Measurements from ENCODE around the gene CD24. TPM values are rescaled to one million over a fixed set of nuclear protein-coding genes. Genes with fewer than 3 reads are reported as not detected.

Gene CD24
- total and polyA plus RNA-seq, 4 donors: 110 to 402 (median 326) TPM

- no peak for DNase-seq (ENCODE audit: low read depth in 4 of 6, low spot score in 6 of 6)
- no peak overlapping the region for H3K4me3 ChIP-seq (ENCODE audit: low read depth, low read length)
- no peak overlapping the region for H3K27ac ChIP-seq (ENCODE audit: low read depth, low read length)
- H3K9me3 ChIP-seq (ENCODE audit: control insufficient read depth, insufficient read depth, low read length): no peaks in the 10 kb centered on the region
- no peaks in the 10 kb centered on the region for H3K4me1 ChIP-seq (ENCODE audit: control insufficient read depth, insufficient read depth, low read length)
- no peaks in the 10 kb centered on the region for H3K36me3 ChIP-seq (ENCODE audit: control insufficient read depth, insufficient read depth, low read length)
- WGBS (ENCODE audit: insufficient coverage): no CpG with 5 or more reads among the region's 3 CpGs
- H3K27me3 ChIP-seq (ENCODE audit: control insufficient read depth, insufficient read depth, low read length): no peaks in the 10 kb centered on the region
Observed at GRCh38 chr6:106988664-106989063, 14.1 kb upstream of the CD24 start.

DNA sequence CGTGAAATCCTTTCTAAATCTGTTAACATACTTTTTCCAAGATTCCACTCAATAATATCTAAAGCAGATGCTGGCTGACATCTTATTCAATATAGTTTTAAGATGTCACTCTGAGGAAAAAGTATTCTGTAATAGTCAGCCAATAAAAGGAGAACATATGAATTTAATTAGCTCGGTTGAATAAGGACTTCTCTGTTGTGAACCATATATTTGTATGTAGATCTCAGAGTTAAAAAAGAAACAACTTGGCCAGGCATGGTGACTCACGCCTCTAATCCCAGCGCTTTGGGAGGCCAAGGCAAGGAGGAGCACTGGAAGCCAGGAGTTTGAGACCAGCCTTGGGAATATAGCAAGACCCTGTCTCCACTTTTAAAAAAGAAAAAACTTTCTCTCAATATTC is 7.4 kb upstream of the CD24 start:
- WGBS (ENCODE audit: insufficient coverage): 45% methylated on average over 1 of the region's 4 CpGs
- DNase-seq (ENCODE audit: low read depth in 4 of 6, low spot score in 6 of 6): no peak
- no peaks in the 10 kb centered on the region for H3K4me1 ChIP-seq (ENCODE audit: control insufficient read depth, insufficient read depth, low read length)
- H3K9me3 ChIP-seq (ENCODE audit: control insufficient read depth, insufficient read depth, low read length): no peaks in the 10 kb centered on the region
- no peaks in the 10 kb centered on the region for H3K36me3 ChIP-seq (ENCODE audit: control insufficient read depth, insufficient read depth, low read length)
- no peak overlapping the region for H3K27ac ChIP-seq (ENCODE audit: low read depth, low read length)
- H3K27me3 ChIP-seq (ENCODE audit: control insufficient read depth, insufficient read depth, low read length): no peaks in the 10 kb centered on the region
- H3K4me3 ChIP-seq (ENCODE audit: low read depth, low read length): no peak overlapping the region

DNA sequence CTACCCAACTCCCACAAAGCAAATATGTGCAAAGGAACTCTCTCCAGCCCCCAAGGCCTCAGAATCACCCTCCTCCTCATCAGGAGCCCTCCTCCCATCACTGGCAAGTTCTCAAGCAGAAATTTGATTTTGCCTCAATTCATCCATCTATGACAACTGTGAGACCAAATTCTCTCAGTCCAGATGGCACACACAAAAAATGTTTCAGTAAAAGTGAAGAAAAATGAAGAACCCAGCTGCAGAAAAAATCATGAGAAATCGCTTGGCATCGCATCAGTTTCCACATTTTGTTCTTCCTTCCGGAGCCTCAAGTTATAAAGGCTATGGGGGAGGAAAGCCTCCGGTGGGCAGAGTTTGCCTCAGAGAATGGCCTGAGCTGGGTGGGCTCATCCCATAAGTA is 6.4 kb upstream of the CD24 start:
- WGBS (ENCODE audit: insufficient coverage): 94% methylated on average over 3 of the region's 4 CpGs
- H3K4me3 ChIP-seq (ENCODE audit: low read depth, low read length): no peak overlapping the region
- H3K36me3 ChIP-seq (ENCODE audit: control insufficient read depth, insufficient read depth, low read length): no peaks in the 10 kb centered on the region
- peak in 1 of 6 donors; percentile 81 for DNase-seq (ENCODE audit: low read depth in 4 of 6, low spot score in 6 of 6)
- H3K9me3 ChIP-seq (ENCODE audit: control insufficient read depth, insufficient read depth, low read length): no peaks in the 10 kb centered on the region
- peaks cover 3% of the 10 kb centered on the region for H3K27me3 ChIP-seq (ENCODE audit: control insufficient read depth, insufficient read depth, low read length)
- H3K27ac ChIP-seq (ENCODE audit: low read depth, low read length): no peak overlapping the region
- H3K4me1 ChIP-seq (ENCODE audit: control insufficient read depth, insufficient read depth, low read length): no peaks in the 10 kb centered on the region

DNA sequence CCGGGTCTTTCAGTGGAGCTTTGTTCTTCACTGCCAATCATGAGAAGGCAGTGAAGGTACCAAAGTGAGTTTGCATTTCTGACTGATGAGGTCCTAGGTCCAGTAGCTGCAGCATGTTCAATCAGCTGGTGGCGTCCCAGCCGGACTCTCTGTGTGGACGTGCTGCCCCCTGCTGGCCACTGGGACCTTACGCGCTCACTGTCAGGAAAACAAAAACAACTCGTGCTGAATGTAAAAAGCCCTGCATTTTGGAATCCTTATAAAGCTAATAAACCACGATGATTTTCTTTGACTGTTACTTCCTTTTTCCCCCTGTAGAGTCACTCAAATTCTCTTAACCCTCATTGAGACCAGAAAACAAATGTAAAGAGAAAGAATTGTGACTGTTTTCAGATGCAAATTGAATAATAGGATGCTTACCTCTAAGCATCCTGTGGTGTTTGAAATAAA is 4.9 kb upstream of the CD24 start:
- WGBS (ENCODE audit: insufficient coverage): 0% methylated on average over 7 of the region's 8 CpGs
- DNase-seq (ENCODE audit: low read depth in 4 of 6, low spot score in 6 of 6): peak in 5 of 6 donors; percentile 70 to 97 (median 85)
- H3K9me3 ChIP-seq (ENCODE audit: control insufficient read depth, insufficient read depth, low read length): no peaks in the 10 kb centered on the region
- no peak overlapping the region for H3K4me3 ChIP-seq (ENCODE audit: low read depth, low read length)
- H3K4me1 ChIP-seq (ENCODE audit: control insufficient read depth, insufficient read depth, low read length): peaks cover 4% of the 10 kb centered on the region
- no peak overlapping the region for H3K27ac ChIP-seq (ENCODE audit: low read depth, low read length)
- peaks cover 8% of the 10 kb centered on the region for H3K27me3 ChIP-seq (ENCODE audit: control insufficient read depth, insufficient read depth, low read length)
- no peaks in the 10 kb centered on the region for H3K36me3 ChIP-seq (ENCODE audit: control insufficient read depth, insufficient read depth, low read length)

DNA sequence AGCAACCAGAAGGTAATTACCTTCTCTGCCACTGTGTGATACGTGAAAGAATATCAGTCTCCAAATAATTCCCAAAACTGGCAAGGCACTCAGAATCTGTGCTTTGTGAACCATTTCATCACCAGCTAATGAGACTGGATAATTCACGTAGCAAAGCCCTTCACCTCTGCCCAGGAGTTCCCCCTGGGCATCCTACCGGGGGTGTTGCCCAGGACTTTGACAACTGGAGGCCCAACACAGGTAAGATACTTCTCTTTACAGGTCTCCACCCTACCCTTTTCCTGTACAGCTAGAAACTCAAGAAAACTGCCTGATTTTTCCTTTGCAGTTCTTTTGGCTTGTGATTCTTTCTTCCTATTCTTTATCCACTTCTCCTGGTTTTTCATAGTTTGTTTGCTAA is 2.7 kb upstream of the CD24 start:
- WGBS (ENCODE audit: insufficient coverage): 72% methylated on average over 3 of the region's 3 CpGs
- Histone ChIP-seq H3K4me1 (ENCODE audit: control insufficient read depth, insufficient read depth, low read length) (peaks cover 18% of the 10 kb centered on the region), H3K27ac (ENCODE audit: low read depth, low read length) (no peak overlapping the region), H3K9me3 (ENCODE audit: control insufficient read depth, insufficient read depth, low read length) (no peaks in the 10 kb centered on the region), H3K36me3 (ENCODE audit: control insufficient read depth, insufficient read depth, low read length) (no peaks in the 10 kb centered on the region), H3K4me3 (ENCODE audit: low read depth, low read length) (no peak overlapping the region), H3K27me3 (ENCODE audit: control insufficient read depth, insufficient read depth, low read length) (peaks cover 31% of the 10 kb centered on the region)
- no peak for DNase-seq (ENCODE audit: low read depth in 4 of 6, low spot score in 6 of 6)

- Histone ChIP-seq H3K27ac (ENCODE audit: low read depth, low read length) (no peak overlapping the region), H3K4me1 (ENCODE audit: control insufficient read depth, insufficient read depth, low read length) (peaks cover 18% of the 10 kb centered on the region), H3K27me3 (ENCODE audit: control insufficient read depth, insufficient read depth, low read length) (peaks cover 31% of the 10 kb centered on the region), H3K36me3 (ENCODE audit: control insufficient read depth, insufficient read depth, low read length) (no peaks in the 10 kb centered on the region), H3K9me3 (ENCODE audit: control insufficient read depth, insufficient read depth, low read length) (no peaks in the 10 kb centered on the region), H3K4me3 (ENCODE audit: low read depth, low read length) (no peak overlapping the region)
- no peak for DNase-seq (ENCODE audit: low read depth in 4 of 6, low spot score in 6 of 6)
- 78% methylated on average over 3 of the region's 5 CpGs for WGBS (ENCODE audit: insufficient coverage)
Observed at GRCh38 chr6:106976270-106976669, 1.7 kb upstream of the CD24 start.

- Histone ChIP-seq H3K4me1 (ENCODE audit: control insufficient read depth, insufficient read depth, low read length) (peaks cover 18% of the 10 kb centered on the region), H3K9me3 (ENCODE audit: control insufficient read depth, insufficient read depth, low read length) (no peaks in the 10 kb centered on the region), H3K4me3 (ENCODE audit: low read depth, low read length) (peak overlapping the region; percentile 21), H3K27me3 (ENCODE audit: control insufficient read depth, insufficient read depth, low read length) (peaks cover 31% of the 10 kb centered on the region), H3K27ac (ENCODE audit: low read depth, low read length) (no peak overlapping the region), H3K36me3 (ENCODE audit: control insufficient read depth, insufficient read depth, low read length) (no peaks in the 10 kb centered on the region)
- peak in 3 of 6 donors; percentile 9 to 79 (median 73) for DNase-seq (ENCODE audit: low read depth in 4 of 6, low spot score in 6 of 6)
- WGBS (ENCODE audit: insufficient coverage): 0% methylated on average over 7 of the region's 12 CpGs
Observed at GRCh38 chr6:106975738-106976064, 1.2 kb upstream of the CD24 start.

DNA sequence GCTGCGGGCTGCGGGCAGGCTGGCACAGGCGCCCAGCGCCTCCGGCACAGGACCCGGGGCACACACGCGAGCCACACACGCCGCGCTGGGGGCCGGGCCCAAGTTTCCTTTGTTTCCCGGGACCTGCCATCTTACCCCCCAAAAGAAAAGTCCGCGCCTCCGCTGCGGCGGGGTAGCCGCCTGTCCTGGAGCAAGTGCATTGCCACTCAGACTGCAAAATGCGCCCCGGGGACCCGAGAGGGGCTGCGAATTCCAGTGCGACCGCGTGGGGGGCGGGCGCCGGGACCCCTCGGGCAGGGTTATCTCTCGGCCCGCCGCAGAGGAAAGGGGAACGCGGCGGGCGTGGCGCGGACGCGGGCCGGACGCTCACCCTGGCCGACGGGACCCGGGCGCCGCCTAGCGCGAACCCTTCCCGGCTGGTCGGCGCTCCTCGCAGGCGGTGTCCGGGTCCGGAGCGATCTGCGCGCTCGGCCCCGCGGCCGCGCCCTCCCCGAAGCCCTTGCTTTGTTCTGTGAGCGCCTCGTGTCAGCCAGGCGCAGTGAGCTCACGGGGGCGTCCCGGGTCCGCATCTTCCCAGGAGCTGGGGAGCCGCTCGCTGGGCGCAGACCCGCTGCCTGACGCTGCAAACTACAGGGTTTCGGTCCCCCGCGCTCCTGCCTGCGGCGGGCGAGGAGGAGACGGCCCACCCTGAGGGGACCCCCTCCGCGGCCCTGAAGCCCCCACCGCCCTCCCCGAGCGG is 639 bp upstream of the CD24 start:
- H3K27me3 ChIP-seq (ENCODE audit: control insufficient read depth, insufficient read depth, low read length): peaks cover 31% of the 10 kb centered on the region
- H3K36me3 ChIP-seq (ENCODE audit: control insufficient read depth, insufficient read depth, low read length): no peaks in the 10 kb centered on the region
- DNase-seq (ENCODE audit: low read depth in 4 of 6, low spot score in 6 of 6): peak in 3 of 6 donors; percentile 13 to 85 (median 82)
- WGBS (ENCODE audit: insufficient coverage): under 1% methylated on average over 90 of the region's 90 CpGs
- peaks cover 18% of the 10 kb centered on the region for H3K4me1 ChIP-seq (ENCODE audit: control insufficient read depth, insufficient read depth, low read length)
- H3K27ac ChIP-seq (ENCODE audit: low read depth, low read length): no peak overlapping the region
- H3K4me3 ChIP-seq (ENCODE audit: low read depth, low read length): peak overlapping the region; percentile 58
- H3K9me3 ChIP-seq (ENCODE audit: control insufficient read depth, insufficient read depth, low read length): no peaks in the 10 kb centered on the region

GRCh38 chr6:106973836-106974335 is 643 bp downstream of the CD24 start:
- peaks cover 2% of the 10 kb centered on the region for H3K36me3 ChIP-seq (ENCODE audit: control insufficient read depth, insufficient read depth, low read length)
- WGBS (ENCODE audit: insufficient coverage): 0% methylated on average over 32 of the region's 32 CpGs
- H3K27ac ChIP-seq (ENCODE audit: low read depth, low read length): peak overlapping the region; percentile 11
- no peaks in the 10 kb centered on the region for H3K9me3 ChIP-seq (ENCODE audit: control insufficient read depth, insufficient read depth, low read length)
- peak in 3 of 6 donors; percentile 18 to 82 (median 77) for DNase-seq (ENCODE audit: low read depth in 4 of 6, low spot score in 6 of 6)
- peak overlapping the region; percentile 68 for H3K4me3 ChIP-seq (ENCODE audit: low read depth, low read length)
- H3K27me3 ChIP-seq (ENCODE audit: control insufficient read depth, insufficient read depth, low read length): peaks cover 31% of the 10 kb centered on the region
- peaks cover 18% of the 10 kb centered on the region for H3K4me1 ChIP-seq (ENCODE audit: control insufficient read depth, insufficient read depth, low read length)

Measured in spinal cord (tissue), 10 donors.